Inflammatory macrophage treated with lipopolysaccharide for 4 hours (primary cell): ENCODE data around the gene ARFGEF3.
A peak's percentile ranks its signal among the peaks of the same experiment; 100 is the strongest.
"Not testable (repeated sequence)": the region's sequence is repeated elsewhere in the genome, so short reads cannot be mapped to it uniquely, and the experiment has no call there.

Source experiments
- DNase-seq: peaks from one replicate; pipeline ENCODE4 v3.0.0-alpha.2; 2020

ARFGEF3 gene, protein sequence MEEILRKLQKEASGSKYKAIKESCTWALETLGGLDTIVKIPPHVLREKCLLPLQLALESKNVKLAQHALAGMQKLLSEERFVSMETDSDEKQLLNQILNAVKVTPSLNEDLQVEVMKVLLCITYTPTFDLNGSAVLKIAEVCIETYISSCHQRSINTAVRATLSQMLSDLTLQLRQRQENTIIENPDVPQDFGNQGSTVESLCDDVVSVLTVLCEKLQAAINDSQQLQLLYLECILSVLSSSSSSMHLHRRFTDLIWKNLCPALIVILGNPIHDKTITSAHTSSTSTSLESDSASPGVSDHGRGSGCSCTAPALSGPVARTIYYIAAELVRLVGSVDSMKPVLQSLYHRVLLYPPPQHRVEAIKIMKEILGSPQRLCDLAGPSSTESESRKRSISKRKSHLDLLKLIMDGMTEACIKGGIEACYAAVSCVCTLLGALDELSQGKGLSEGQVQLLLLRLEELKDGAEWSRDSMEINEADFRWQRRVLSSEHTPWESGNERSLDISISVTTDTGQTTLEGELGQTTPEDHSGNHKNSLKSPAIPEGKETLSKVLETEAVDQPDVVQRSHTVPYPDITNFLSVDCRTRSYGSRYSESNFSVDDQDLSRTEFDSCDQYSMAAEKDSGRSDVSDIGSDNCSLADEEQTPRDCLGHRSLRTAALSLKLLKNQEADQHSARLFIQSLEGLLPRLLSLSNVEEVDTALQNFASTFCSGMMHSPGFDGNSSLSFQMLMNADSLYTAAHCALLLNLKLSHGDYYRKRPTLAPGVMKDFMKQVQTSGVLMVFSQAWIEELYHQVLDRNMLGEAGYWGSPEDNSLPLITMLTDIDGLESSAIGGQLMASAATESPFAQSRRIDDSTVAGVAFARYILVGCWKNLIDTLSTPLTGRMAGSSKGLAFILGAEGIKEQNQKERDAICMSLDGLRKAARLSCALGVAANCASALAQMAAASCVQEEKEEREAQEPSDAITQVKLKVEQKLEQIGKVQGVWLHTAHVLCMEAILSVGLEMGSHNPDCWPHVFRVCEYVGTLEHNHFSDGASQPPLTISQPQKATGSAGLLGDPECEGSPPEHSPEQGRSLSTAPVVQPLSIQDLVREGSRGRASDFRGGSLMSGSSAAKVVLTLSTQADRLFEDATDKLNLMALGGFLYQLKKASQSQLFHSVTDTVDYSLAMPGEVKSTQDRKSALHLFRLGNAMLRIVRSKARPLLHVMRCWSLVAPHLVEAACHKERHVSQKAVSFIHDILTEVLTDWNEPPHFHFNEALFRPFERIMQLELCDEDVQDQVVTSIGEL (N-terminal part only)

DNA sequence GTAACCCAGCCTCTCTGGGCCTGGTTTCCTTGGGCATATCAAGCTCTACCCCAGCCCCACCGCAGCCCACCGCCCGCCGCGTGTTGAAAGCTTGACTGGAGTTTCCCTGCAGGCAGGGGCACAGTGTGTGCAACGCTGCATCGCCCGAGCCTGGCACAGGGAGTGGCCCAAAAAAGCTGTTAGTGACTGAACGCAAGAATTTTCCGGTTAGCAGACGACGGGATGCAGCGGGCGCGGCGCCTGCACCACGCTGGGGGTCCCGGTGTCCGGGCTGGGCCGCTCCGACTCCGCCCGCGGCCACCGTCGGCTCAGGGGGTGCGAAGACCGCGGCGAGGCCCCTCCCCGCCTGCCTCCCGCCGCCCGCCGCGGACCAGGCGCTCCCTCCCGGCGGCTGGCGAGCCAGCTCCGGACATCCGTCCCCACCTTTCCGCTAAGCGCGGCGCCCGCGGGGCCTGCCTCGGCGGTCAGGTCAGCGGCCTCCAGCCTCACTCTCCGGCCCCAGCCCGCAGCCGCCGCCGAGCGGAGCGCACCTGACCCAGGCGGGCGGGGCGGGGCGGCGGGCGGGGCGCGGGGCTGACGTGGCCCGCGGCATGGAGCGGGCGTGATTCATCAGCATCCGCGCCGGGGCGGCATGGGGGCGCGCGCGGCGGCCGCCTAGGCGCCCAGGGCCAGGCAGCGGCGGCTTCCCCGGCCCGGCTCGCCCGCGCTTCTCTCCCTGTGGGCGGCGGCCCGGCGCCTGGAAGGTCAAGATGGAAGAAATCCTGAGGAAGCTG is at the start of gene ARFGEF3:
ARFGEF3 (plus strand) TSS at position 602 of the 773 bp plus-strand sequence; CDS start at position 750, 148 bp downstream.
- DNase-seq: peak; percentile 36

DNA sequence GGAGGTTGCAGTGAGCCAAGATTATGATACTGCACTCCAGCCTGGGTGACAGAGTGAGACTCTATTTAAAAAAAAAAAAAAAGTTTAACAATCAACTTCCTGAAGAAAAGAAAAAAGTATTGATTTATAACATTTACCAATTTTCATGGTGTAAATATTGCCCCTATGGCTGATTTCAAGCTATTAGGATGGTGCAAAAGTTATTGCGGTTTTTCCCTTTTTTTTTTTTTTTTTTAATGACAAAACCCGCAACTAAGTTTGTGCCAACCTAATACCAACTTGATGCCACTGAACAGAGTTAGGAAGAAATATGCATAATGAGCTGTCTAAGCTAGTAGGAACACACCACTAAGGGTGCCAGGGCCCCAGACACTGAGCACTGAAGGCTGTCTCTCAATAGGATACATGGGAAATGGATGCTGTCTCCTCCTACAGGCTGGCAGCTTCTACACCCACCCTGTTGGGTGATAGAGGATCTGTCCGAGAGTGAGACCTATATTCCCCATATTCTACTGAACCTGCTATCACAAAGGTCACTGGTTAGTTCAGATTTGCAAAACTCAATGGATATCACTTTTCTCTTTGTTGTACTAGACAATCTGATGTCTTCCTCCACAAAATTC is 48.0 kb upstream of the ARFGEF3 start:
- no peak for DNase-seq

DNA sequence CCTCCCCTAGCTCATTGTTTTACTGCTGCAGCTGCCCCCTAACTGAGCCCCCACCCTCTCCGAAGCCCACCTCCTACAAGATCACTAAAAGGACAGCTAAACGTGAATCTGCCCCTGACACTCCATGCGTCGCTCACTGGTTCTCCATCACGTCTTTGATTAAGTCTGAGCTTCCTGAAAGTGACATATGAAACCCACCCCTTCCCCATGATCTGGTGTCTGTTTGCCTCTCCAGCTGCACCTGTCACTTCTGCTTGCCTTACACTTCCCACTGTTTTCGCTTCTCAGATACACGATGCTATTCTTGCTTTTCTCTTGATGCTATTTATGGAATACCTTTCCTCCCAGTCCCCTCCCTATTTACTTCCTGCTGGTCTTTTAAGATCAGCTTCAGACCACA is 46.5 kb upstream of the ARFGEF3 start:
- no peak for DNase-seq

DNA sequence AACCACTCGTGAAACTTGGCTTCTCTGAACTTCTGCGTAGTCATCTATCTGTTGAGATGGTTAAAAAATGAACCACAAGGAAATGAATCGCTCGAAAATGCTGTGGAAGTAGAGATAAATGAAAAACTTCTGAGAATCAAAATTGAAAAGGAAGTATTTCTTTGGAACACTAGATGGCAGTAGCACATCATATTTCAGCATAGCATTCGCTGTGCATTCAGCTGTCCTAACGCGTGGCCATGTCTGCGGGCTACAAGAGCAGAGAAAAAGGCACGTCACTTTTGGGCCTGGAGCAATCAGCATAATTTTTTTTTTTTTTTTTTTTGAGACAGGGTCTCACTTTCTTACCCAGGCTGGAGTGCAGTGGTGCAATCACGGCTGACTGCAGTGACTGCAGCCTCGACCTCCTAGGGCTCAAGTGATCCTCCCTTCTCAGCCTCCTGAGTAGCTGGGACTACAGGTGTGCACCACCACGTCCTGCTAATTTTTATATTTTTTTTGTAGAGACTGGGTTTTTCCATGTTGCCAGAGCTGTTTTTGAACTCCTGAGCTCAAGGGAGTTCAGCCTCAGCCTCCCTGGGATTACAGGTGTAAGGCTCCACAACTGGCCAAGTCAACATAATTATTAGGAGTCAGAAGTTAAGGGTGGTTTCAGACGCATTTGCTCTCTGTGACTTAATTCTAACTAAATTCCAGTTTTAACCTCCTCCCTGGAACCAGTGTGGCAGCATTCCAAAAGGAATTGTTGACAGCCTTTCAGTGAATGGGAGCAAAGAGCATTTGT is 45.7 kb upstream of the ARFGEF3 start:
- peak; percentile 70 for DNase-seq

DNA sequence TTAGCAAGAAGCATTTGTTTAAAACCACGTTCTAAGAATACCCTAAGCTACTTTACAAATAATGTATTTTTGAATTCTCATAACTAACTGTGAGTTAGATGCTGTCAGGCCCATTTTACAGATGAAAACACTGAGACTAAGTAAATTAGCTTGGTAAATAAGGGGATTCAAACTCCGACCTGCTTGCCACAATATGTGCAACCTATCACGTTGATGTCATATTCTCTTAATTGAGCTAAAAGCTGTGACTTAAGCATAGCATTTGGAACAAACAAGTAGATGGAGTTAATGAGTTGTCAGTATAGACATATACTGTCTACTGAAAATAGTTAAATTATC is 45.1 kb upstream of the ARFGEF3 start:
- no peak for DNase-seq

DNA sequence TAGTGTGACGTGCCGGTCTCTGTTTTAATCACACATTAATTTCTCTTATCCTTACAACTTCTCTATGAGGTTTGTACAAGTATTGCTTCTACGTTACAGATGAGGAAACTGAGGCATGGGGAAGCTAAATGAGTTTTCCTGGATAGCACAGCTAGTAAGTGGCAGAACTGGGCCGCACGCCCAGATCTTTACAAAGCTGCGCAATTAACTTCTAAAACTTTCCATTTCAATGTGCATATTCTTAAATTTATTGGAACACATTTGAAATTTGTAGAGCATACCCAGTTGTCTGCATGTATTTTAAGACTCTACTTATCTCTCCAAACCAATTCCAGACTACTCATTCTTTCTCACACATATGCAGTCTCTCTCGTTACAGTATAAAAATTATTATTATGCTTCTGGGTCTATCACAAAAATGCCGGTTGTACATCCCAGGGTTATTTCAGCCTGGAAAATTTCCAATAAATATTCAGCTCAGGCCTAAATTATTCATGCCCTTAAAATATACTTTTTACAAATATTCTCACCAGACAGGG is 44.3 kb upstream of the ARFGEF3 start:
- DNase-seq: no peak

DNA sequence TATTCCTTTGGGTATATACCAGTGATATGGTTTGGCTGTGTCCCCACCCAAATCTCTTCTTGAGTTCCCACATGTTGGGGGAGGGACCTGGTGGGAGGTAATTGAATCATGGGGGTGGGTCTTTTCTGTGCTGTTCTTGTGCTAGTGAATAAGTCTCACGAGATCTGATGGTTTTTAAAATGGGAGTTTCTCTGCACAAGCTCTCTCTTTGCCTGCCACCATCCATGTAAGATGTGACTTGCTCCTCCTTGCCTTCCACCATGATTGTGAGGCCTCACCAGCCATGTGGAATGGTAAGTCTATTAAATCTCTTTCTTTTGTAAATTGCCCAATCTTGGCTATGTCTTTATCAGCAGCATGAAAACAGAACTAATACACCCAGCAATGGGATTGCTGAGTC is 42.5 kb upstream of the ARFGEF3 start:
- not testable (repeated sequence) for DNase-seq

DNA sequence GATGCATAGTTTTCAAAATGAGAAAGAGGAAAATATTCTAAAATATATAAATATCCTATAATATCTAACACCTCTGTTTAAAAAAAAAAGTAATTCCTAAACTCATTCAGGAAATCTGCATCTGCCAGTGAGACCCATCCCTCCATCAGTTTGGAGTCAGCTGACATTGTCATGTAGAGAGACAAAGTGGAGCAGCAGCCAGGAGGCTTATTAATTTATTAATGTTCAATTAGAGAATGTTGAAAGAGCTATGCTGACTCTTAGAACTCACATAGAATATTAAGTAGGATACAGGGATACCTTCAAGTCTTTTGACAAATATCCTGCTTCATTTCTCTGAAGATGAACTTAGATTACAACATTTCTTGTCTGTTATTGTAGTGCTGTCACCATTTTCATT is 41.8 kb upstream of the ARFGEF3 start:
- no peak for DNase-seq

DNA sequence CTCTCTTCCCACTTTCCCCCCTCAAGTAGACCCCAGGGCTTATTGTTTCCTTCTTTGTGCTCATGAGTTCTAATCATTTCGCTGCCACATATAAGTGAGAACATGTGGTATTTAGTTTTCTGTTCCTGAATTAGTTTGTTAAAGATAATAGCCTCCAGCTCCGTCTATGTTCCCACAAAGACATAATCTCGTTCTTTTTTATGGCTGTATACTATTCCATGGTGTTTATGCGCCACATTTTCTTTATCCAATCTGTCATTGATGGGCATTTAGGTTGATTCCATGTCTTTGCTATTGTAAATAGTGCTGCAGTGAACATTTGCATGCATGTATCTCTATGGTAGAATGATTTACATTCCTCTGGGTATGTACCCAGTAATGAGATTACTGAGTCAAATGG is 37.6 kb upstream of the ARFGEF3 start:
- no peak for DNase-seq

DNA sequence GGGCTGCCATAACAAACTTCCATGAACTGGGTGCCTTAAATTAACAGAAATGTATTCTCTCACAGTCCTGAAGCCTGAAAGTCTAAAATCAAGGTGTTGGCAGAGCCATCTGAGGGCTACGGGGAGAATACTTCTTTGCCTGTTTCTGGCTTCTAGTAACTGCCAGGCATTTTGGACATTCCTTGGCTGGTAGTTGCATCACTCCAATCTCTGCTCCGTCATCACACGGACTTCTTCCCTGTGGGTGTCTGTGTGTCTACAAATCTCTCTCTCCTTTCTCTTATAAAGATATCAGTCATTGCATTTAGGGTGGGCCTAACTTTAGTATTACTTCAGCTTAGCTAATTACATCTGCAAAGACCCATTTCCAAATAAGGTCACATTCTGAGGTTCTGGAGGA is 33.6 kb upstream of the ARFGEF3 start:
- DNase-seq: no peak

DNA sequence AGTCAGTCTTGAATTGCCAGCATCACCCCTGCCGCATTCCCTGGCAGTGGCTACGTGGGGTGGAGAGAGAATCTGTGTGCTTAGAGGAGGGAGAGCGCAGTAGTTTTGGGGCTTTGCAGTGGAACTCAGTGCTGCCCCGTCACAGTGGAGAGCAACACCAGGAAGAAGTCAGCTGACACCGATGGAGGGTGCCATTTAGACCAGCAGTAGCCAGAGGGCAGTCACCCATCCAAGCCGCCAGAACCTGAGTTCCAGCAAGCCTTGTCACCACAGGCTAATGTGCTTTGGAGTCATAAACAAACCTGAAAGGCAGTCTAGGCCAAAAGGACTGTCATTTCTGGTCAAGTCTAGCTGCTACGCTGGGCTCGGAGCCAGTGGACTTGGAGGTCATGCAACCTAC is 32.5 kb upstream of the ARFGEF3 start:
- no peak for DNase-seq

DNA sequence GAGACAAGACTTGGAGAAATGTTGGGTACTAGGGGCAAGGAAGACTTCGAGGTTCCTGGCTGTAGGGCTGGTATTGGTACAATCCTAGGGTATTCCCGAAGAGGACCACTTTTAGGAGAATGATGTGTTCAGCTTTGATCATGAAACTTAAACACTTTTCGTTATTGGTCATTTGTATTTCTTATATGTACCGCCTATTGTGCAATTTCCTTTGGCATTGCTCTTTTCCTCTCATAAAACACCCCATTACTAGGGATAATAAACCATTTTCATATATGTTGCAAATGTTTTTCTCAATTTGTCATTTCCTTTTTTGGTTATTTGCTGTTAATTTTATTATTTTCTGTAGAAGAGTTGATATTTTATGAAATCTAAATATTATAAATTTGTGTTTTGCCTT is 18.9 kb upstream of the ARFGEF3 start:
- no peak for DNase-seq

DNA sequence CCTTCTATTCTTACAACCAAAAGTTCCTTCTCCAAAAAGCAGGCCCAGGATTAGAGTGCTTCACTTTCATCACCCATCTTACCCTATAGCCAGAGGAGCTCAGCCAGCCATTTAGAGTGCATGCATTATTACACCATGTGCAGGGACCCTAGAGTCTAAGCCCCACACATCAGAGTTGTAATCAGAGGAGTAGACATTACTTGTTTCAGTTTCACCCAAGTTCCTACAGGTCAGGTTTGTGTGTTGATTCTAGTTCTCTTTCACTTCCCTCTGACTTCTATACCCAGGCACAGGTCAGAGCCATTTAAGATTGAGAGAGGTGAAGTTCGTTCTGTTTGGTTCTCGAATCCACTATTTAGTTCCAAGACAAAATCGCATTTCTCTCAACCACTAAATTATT is 16.3 kb upstream of the ARFGEF3 start:
- DNase-seq: no peak

DNA sequence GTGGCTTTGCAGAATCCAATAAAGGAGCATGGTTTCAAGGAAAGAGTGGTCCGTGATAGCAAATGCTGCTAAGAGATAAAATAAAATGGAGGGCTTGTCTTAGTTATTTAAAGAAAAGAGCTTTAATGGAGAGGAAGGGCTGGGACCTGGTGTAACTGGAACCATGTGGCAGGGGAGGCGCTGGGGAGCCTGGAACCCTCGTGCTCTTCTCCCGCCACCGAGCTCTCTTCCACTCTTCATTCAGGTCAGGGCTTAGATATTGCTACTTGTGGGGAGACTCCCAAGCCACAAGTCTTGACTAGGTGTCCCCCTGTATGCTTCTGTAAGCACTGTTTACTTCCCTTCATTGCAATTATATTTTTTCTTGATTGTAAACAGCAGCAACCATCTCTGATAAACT is 15.2 kb upstream of the ARFGEF3 start:
- DNase-seq: no peak

DNA sequence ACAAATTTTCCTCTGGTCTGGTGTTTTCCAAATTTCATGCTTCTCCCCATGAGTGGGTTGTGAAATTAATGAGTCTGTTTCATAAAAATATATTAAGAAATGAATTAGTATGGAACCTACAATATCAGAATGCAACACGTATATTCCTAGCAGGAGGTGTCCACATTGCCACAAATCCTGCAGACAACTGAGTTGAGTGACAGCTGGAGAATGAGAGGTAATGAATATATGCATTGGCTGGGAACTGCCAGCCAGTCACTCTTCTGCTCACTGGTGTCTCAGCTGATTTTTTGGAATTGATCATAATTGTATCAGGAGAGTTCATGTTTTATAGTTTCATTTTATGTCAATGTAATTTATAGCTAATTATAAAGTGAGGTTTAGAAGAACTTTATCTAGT is 6.3 kb upstream of the ARFGEF3 start:
- no peak for DNase-seq

DNA sequence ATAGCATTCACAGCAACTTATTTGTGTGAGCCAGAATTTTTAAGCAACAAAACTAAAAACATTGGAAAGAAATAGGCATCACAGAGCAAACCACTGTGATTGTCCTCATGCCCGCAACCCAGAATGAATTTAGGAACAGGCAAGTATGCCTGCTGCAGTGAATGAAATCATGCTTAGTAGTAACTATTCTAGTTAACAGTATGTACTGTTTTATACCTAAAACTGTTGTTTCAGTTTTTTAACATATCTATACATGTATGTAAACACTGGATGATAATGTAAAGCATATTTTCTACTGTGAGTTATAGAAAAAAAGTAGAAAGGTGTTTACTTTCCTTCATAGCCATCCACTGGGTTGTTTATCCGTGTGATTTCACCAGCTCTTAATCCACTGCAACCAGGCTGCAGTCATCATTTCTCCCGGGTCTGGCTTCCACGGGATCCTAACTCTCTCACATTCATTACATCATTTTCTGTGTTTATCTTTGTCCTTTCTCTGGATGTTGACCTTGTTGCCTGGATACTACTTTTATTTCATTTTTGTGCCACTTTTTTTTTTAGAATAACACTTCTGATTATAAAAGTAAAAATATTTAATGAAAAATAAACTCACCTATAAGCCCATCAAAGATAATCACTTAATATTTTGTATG is 3.6 kb upstream of the ARFGEF3 start:
- DNase-seq: no peak

DNA sequence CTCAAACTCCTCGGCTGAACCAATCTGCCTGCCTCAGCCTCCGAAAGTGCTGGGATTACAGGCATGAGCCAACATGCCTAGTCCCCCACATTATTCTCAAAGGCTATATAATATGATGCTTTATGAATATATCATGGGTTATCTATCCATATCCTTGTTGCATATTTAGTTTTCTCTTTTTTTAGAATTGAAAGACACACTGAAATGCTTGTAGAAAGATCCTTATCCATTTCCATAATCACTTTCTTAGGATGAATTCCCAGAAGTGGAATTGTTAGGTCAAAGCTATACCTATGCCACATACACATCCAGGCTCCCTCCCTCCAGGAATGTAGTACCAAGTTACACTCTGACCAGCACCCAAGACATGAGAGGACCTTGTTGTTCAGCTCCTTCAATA is 2.5 kb upstream of the ARFGEF3 start:
- no peak for DNase-seq

DNA sequence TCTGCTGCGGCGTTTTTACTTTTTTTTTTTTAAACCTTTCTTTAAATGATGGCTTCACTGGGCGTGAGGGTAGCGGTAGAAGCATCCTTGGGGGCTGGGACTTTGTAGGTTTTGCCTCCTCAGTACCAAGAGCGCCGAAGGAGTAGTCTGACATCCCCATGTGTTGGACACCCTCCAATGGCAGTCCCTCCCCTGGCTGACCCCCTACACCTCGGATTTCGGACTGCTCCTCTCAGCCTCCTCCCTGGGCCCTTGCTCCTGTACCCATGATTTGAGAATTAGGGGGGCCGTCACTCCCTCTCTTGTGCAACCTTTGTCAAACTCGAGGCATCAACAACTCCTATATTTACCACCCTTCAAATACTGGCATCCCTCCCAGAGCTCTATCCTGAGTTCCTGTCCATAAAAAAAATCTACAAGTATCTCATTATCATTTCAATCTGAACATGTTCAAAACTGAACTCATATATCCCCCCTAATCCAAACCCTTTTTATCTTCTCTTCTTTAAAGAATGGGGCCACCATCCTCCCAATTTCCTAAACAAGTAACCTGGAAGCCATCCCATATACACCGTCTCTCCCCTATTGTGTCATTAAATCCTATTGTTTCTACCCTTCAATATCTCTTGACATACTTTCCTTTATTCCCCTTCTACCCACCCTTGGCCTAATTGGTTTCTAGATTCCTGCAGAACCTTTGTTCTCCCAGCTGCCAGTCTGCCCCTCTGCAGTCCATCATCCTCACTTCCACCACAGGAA is 1.2 kb upstream of the ARFGEF3 start:
- DNase-seq: no peak

DNA sequence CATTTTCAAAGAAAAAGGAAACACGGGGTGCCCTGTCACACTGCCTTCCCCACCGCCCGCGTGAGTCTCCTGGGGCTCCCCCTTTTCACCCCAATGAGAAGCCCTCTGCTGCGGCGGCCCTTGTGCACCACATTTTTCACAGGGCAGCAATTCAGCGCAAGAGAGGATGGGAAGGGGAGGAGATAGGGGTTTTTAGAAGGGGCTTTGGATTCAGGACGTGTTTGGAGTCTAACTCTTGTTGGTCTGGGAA is 726 bp upstream of the ARFGEF3 start:
- no peak for DNase-seq
